Left lung (tissue), 14 donors: ENCODE data around the gene GSTP1. TPM values are rescaled to one million over a fixed set of nuclear protein-coding genes. Genes with fewer than 3 reads are reported as not detected.
A peak's percentile ranks its signal among the peaks of the same experiment; 100 is the strongest.

ENCODE experiments used
- ATAC-seq: fragments of 200-7000 bp; cut with Tn5 transposase; one replicate; pipeline ENCODE4 v1.9.1; 2020; ENCODE audit warnings: moderate library complexity
- DNase-seq, 4 donors: peaks; one replicate each; pipeline ENCODE4 v3.0.0-alpha.2; 2013 to 2020
- H3K27ac ChIP-seq, 2 donors: fragments of 200-600 bp; sonication (generic) in 1 of 2; one replicate each; pipeline versions ENCODE4 v1.5.0 to v1.8.0; 2020 to 2021
- H3K27me3 ChIP-seq, 2 donors: fragments of 200-600 bp; sonication (generic) in 1 of 2; one replicate each; pipeline versions ENCODE4 v1.5.0 to v1.8.0; 2020 to 2021
- H3K36me3 ChIP-seq, 2 donors: fragments of 200-600 bp; sonication (generic) in 1 of 2; one replicate each; pipeline versions ENCODE4 v1.5.0 to v1.8.0; 2020 to 2021
- H3K4me1 ChIP-seq, 2 donors: fragments of 200-600 bp; one replicate each; pipeline ENCODE4 v1.8.0; 2021
- H3K4me3 ChIP-seq, 2 donors: fragments of 200-600 bp; sonication (generic) in 1 of 2; one replicate each; pipeline versions ENCODE4 v1.5.0 to v1.8.0; 2020 to 2021; ENCODE audit warnings: mild to moderate bottlenecking in 1 of 2
- H3K9me3 ChIP-seq, 2 donors: fragments of 200-600 bp; sonication (generic) in 1 of 2; one replicate each; pipeline versions ENCODE4 v1.5.0 to v1.8.0; 2020 to 2021
- CTCF ChIP-seq, 2 donors: fragments of 200-600 bp; sonication (generic) in 1 of 2; IDR thresholded peaks; one replicate each; pipeline versions ENCODE4 v1.5.0 to v1.8.0; 2021; ENCODE audit warnings: antibody characterized with exemption in 2 of 2
- intact Hi-C, 2 donors: fragments of 100-400 bp; cut with DNase I; formaldehyde crosslinking; loops; one replicate each; pipeline versions ENCODE4 v1.11.2 to v1.14.2; 2022
- long read RNA-seq, 12 donors: library from polyadenylated mRNA in 2 of 12; unstranded in 2 of 12; transcript quantifications; one replicate each; pipeline ENCODE4 v2.0.0 and lab custom pipeline, GENCODE V29; 2019 to 2026
- polyA plus RNA-seq, 6 donors: library from polyadenylated mRNA; unstranded; fragments of 120-200 nt; gene quantifications; one replicate each; pipeline ENCODE4 v1.2.1, GENCODE V29; 2013; ENCODE audit not compliant: insufficient read length in 6 of 6
- total RNA-seq, 2 donors: library from RNA; stranded (reverse); fragmentation: NEBNext Ultra II Directional; extraction: Animal tissue kit (Norgen Biotek cat#: 25700); gene quantifications; one replicate each; pipeline ENCODE4 v1.2.1, GENCODE V29; 2021
- donor health status: DM: no; HTN: yes; CAD: no.
- donor health status: DM: no; HTN: no; CAD: no.

The GSTP1 gene
- total RNA-seq, result 1,000 to 10,000 TPM in 1 of 2 donors, 100 to 1,000 TPM in 1; 790 to 1,058 TPM
- polyA plus RNA-seq, result 100 to 1,000 TPM; 651 to 768 (median 717) TPM
- long read RNA-seq, donor 1, transcript GSTP1-202 (7 exons, 961 nt), result major isoform, 852 of 1,300 reads
- long read RNA-seq, donor 1, transcript GSTP1-203 (3 exons, 736 nt), result minor isoform, 64 of 1,300 reads
- long read RNA-seq, donor 1, partial matches to known transcripts, result 349 of 1,300 reads
- long read RNA-seq, donor 1, other reads (novel, unspliced or antisense), result 34 of 1,300 reads
- long read RNA-seq, donor 2, transcript GSTP1-203 (3 exons, 736 nt), result minor isoform, 67 of 837 reads
- long read RNA-seq, donor 2, transcript GSTP1-202 (7 exons, 961 nt), result major isoform, 511 of 837 reads
- long read RNA-seq, donor 2, partial matches to known transcripts, result 247 of 837 reads
- long read RNA-seq, donor 2, other reads (novel, unspliced or antisense), result 11 of 837 reads
- long read RNA-seq, donor 3, transcript GSTP1-202 (7 exons, 961 nt), result major isoform, 529 of 737 reads
- long read RNA-seq, donor 3, transcript GSTP1-203 (3 exons, 736 nt), result minor isoform, 28 of 737 reads
- long read RNA-seq, donor 3, partial matches to known transcripts, result 166 of 737 reads
- long read RNA-seq, donor 3, other reads (novel, unspliced or antisense), result 14 of 737 reads
- long read RNA-seq, donor 4, transcript GSTP1-203 (3 exons, 736 nt), result minor isoform, 7 of 1,582 reads
- long read RNA-seq, donor 4, transcript GSTP1-202 (7 exons, 961 nt), result major isoform, 1,308 of 1,582 reads
- long read RNA-seq, donor 4, partial matches to known transcripts, result 234 of 1,582 reads
- long read RNA-seq, donor 4, other reads (novel, unspliced or antisense), result 33 of 1,582 reads
- long read RNA-seq, donor 5, transcript GSTP1-203 (3 exons, 736 nt), result minor isoform, 42 of 906 reads
- long read RNA-seq, donor 5, transcript GSTP1-202 (7 exons, 961 nt), result major isoform, 621 of 906 reads
- long read RNA-seq, donor 5, partial matches to known transcripts, result 229 of 906 reads
- long read RNA-seq, donor 5, other reads (novel, unspliced or antisense), result 14 of 906 reads
- long read RNA-seq, donor 6, transcript GSTP1-203 (3 exons, 736 nt), result minor isoform, 45 of 1,058 reads
- long read RNA-seq, donor 6, transcript GSTP1-202 (7 exons, 961 nt), result major isoform, 675 of 1,058 reads
- long read RNA-seq, donor 6, partial matches to known transcripts, result 308 of 1,058 reads
- long read RNA-seq, donor 6, other reads (novel, unspliced or antisense), result 27 of 1,058 reads
- long read RNA-seq, donor 7, transcript GSTP1-203 (3 exons, 736 nt), result minor isoform, 31 of 596 reads
- long read RNA-seq, donor 7, transcript GSTP1-202 (7 exons, 961 nt), result major isoform, 416 of 596 reads
- long read RNA-seq, donor 7, partial matches to known transcripts, result 139 of 596 reads
- long read RNA-seq, donor 7, other reads (novel, unspliced or antisense), result 9 of 596 reads
- long read RNA-seq, donor 8, transcript GSTP1-203 (3 exons, 736 nt), result minor isoform, 21 of 657 reads
- long read RNA-seq, donor 8, transcript GSTP1-202 (7 exons, 961 nt), result major isoform, 259 of 657 reads
- long read RNA-seq, donor 8, partial matches to known transcripts, result 373 of 657 reads
- long read RNA-seq, donor 8, other reads (novel, unspliced or antisense), result 0 of 657 reads
- long read RNA-seq, donor 9, partial matches to known transcripts, result 0 of 5 reads
- long read RNA-seq, donor 9, other reads (novel, unspliced or antisense), result 0 of 5 reads
- long read RNA-seq, donor 10, transcript GSTP1-202 (7 exons, 961 nt), result major isoform, 1,509 of 1,813 reads
- long read RNA-seq, donor 10, partial matches to known transcripts, result 265 of 1,813 reads
- long read RNA-seq, donor 10, other reads (novel, unspliced or antisense), result 38 of 1,813 reads
- long read RNA-seq, donor 11, transcript GSTP1-202 (7 exons, 961 nt), result major isoform, 256 of 361 reads
- long read RNA-seq, donor 11, transcript GSTP1-203 (3 exons, 736 nt), result minor isoform, 14 of 361 reads
- long read RNA-seq, donor 11, partial matches to known transcripts, result 90 of 361 reads
- long read RNA-seq, donor 11, other reads (novel, unspliced or antisense), result 0 of 361 reads
- long read RNA-seq, donor 12, transcript GSTP1-202 (7 exons, 961 nt), result major isoform, 514 of 713 reads
- long read RNA-seq, donor 12, transcript GSTP1-203 (3 exons, 736 nt), result minor isoform, 15 of 713 reads
- long read RNA-seq, donor 12, partial matches to known transcripts, result 169 of 713 reads
- long read RNA-seq, donor 12, other reads (novel, unspliced or antisense), result 11 of 713 reads

- Histone ChIP-seq H3K36me3 (peaks cover 0 to 40% of the 10 kb centered on the region in 2 donors), H3K4me1 (peaks cover 12 to 63% of the 10 kb centered on the region in 2 donors), H3K27me3 (peaks cover 0 to 6% of the 10 kb centered on the region in 2 donors), H3K4me3 (peak within 1 kb of the TSS; percentile 86 to 95), H3K9me3 (no peaks in the 10 kb centered on the region), H3K27ac (peak within 1 kb of the TSS; percentile 93 to 95)
- intact Hi-C loops, result no loop called here
- ATAC-seq (peak; percentile 90), DNase-seq (peak; percentile 91 to 96 (median 94))
- peak; percentile 84 to 90 for TF ChIP-seq CTCF (IDR thresholded peaks at IDR 0.05)
Measured at GRCh38 chr11:67583247-67584204, at the start of gene GSTP1. TSS of gene GSTP1 (plus strand) at chr11:67583812. CDS start at chr11:67583844, 32 bp downstream.

GRCh38 chr11:67534070-67534679 is 49.4 kb upstream of the GSTP1 start:
- DNase-seq, result no peak
- no peak for TF ChIP-seq CTCF (IDR thresholded peaks at IDR 0.05)
- intact Hi-C loops, result no loop called here
- ATAC-seq, result no peak
- no peak overlapping the region for H3K27ac ChIP-seq
- H3K9me3 ChIP-seq, result peaks cover 0 to 21% of the 10 kb centered on the region in 2 donors
- H3K4me1 ChIP-seq, result no peaks in the 10 kb centered on the region
- no peaks in the 10 kb centered on the region for H3K36me3 ChIP-seq
- no peak overlapping the region for H3K4me3 ChIP-seq
- H3K27me3 ChIP-seq, result no peaks in the 10 kb centered on the region

- Histone ChIP-seq H3K27ac (no peak overlapping the region), H3K36me3 (no peaks in the 10 kb centered on the region), H3K4me3 (no peak overlapping the region), H3K27me3 (no peaks in the 10 kb centered on the region), H3K9me3 (peaks cover 0 to 21% of the 10 kb centered on the region in 2 donors), H3K4me1 (no peaks in the 10 kb centered on the region)
- intact Hi-C loops, result no loop called here
- TF ChIP-seq CTCF (IDR thresholded peaks at IDR 0.05), result no peak
- ATAC-seq (no peak), DNase-seq (no peak)
Measured at GRCh38 chr11:67535561-67535960, 48.1 kb upstream of the GSTP1 start.
